ENCODE measurements around the gene SLC31A1.

The SLC31A1 gene

DNA sequence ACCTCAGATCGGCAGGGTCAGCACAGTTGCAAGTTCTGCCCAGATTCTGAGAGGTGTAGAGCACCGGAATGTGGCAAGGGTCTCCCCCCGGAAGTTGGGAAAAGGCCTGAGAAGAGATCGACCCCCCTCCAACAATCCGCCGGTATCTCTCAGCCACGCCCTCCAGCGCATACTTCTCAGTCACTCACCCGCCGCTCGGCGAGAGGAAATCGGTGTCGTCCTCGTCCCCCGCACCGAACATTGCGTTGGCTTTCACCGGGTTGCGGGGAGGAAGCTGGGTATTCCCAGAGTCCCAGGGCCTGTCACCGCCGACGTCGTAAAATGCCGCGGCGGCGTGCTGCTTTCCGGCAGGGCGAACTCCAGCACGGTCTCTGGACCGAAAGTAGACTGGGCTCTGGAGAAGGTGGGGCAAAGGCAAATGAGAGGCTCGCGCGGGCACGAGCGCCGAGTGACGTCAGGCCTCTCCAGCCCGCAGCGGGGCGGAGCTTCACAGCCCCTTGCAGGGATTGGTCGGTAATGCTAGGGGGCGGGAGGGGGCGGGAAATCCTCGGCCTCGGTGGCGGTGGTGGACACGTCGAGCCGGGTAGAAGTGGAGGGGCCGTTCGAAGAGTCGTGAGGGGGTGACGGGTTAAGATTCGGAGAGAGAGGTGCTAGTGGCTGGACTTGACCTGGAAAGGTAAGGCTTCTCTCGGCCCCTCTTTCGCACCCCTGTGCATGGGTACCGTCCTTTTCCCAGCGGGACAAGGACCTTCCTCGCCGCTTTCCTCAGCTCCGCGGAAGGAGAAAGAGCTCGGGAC is at the start of gene SLC31A1, which contains the start of gene FKBP15:
SLC31A1 (plus strand) TSS at position 542 of the 797 bp plus-strand sequence. CDS start 34,605 bp downstream, outside the sequence.
FKBP15 (minus strand) TSS at position 275 of the 797 bp plus-strand sequence; CDS start at position 241, 34 bp downstream.
- peak; percentile 92 for FAIRE-seq

GRCh38 chr9:113173341-113173740 is 48.0 kb upstream of the SLC31A1 start:
- FAIRE-seq, result no peak

DNA sequence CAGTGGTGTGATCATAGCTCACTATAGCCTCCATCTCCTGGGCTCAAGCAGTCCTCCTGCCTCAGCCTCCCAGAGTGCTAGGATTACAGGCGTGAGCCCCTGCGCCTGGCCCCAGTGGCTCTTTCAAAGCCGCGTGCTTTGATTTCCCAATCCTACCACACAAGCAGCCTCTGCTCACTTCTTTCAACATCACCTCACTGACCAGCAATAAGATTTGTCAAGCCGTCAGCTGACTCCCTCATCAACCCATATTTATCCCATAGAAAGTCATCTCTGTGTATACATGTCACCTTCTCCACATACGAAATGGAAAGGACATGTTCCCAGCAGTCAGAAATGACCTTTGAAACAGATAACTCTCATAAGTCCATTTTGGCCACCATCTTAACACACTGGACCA is 44.5 kb upstream of the SLC31A1 start:
- FAIRE-seq, result no peak

- no peak for FAIRE-seq
These were observed 44.1 kb upstream of the SLC31A1 start for GRCh38 chr9:113177251-113177650.

- FAIRE-seq, result no peak
These were observed 43.3 kb upstream of the SLC31A1 start for GRCh38 chr9:113178087-113178486.

- FAIRE-seq, result no peak
These were observed 41.5 kb upstream of the SLC31A1 start for GRCh38 chr9:113179839-113180238.

GRCh38 chr9:113181165-113181564 is 40.2 kb upstream of the SLC31A1 start:
- no peak for FAIRE-seq

- no peak for FAIRE-seq
These were observed 37.3 kb upstream of the SLC31A1 start for GRCh38 chr9:113183956-113184488.

DNA sequence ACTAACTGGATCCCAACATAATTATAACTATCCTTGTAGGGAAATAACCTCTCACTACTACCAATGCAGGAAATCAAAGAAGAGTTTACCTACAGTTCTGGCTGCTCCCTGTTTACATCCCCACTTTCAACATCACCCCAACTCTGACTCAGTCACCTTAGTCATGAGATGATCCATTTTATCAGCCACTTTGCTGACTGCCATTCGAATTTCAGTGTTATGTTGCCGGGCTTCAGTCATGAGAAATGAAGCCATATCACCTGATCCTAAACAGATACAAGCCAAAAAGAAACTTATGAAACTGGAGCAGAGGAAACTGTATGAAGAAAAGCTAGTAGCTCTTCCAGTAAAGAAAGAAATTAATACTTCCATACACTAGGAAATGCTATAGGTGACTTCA is 36.8 kb upstream of the SLC31A1 start:
- FAIRE-seq, result no peak

DNA sequence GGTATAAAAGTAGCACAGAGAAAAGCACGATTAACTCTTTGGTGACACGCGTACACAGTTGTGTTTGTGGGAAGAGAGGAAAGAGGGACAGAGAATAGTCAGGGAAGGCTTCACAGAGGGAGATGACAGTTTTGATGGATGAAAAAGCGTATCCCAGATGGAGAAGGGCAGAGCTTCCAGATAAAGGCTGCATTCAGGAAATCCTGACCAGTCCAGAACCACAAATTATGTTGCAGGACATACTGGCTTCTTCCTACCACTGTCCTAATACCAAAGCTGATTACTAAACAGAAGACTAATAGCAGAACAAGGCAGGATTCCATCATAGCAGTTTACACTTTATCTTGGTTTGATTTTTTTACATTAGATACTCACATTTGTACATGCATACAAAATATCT is 36.1 kb upstream of the SLC31A1 start:
- no peak for FAIRE-seq

- FAIRE-seq, result no peak
These were observed 35.1 kb upstream of the SLC31A1 start for GRCh38 chr9:113186137-113186755.

DNA sequence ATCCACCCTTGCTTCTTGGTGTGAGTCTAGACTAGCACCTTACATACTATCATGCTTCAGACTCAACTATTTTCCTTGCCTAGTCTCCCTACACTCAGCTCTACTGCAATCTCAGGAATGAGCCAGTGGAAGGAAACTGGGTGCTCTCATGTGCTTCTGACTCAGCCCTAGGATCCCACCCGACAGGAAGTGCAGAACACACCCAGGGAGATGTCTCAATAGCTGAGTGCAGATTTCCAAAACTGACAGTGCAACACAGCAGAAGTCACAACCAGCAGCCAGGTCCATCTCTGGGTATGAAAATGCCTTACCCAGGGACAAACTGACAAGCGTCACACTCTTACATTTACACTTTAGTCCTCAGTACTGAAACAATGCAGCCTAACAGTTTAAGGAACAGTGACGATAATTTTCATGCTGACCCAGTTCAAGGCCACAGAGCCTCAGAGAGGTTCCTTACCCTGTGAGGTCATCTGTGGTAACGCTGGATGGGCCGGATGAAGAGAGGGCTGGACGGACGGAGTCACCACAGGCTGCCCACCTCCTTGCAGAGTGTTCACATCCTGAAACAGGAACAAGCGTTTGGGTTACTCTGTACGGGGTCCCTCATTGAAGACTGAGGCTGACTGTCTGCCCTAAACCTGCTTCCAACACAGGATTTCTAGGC is 33.3 kb upstream of the SLC31A1 start:
- FAIRE-seq, result no peak

DNA sequence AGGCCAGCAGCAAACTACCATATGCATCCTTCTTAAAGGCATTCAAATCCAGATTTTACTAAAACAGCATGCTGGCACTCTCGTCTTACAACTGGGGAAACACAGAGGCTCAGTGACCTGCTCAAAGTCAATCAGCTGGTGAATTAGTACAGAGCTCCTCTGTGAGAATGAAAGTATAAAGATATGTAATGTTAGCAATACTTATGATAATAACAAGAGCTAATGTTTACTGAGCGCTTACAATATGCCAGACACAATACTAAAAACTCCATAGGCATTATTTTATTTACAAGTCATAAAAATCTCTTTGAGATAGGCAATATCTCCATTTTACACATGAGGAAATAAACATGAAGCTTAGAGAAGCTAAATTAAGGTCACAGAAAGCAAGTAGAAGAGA is 28.9 kb upstream of the SLC31A1 start:
- FAIRE-seq, result no peak

- FAIRE-seq, result no peak
These were observed 21.5 kb upstream of the SLC31A1 start for GRCh38 chr9:113199683-113200329.

DNA sequence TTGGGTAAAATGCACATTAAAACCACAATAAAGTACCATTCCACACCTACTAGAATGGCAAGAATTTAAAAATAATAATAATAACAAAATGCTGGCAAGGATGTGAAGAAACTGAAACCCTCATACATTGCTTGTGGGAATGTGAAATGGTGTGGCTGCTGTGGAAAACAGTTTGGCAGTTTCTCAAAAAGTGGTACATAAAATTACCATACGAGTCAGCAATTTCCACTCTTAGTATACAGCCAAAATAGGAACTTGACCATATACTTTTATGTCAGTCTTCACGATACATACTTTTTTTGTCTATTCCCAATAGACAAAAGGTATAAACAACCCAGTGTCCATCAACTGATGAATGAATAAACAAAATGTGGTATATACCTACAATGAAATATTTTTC is 15.9 kb upstream of the SLC31A1 start:
- no peak for FAIRE-seq

GRCh38 chr9:113205861-113206260 is 15.5 kb upstream of the SLC31A1 start:
- FAIRE-seq, result no peak

GRCh38 chr9:113210815-113211214 is 10.5 kb upstream of the SLC31A1 start:
- no peak for FAIRE-seq

- FAIRE-seq, result no peak
These were observed 6.2 kb upstream of the SLC31A1 start for GRCh38 chr9:113215132-113215531.

DNA sequence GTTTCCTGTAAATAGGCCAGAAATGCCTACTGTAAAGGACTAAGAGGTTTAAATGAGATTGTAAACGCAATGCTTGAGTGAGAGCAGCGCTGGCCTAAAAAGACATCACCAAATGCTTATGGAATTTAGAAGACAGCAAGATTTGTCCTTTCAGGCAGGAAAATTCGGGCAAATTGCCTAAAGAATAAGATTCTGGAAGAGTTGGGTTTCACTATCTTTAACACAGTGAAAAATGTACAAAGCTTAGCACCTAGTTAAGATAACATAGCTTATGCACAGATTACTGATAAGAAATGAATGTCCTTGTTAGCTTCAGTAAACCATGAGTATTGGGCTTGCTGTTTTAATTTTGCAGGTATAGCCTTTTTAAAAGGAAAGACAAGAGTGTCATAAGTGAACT is 4.9 kb upstream of the SLC31A1 start:
- FAIRE-seq, result no peak

DNA sequence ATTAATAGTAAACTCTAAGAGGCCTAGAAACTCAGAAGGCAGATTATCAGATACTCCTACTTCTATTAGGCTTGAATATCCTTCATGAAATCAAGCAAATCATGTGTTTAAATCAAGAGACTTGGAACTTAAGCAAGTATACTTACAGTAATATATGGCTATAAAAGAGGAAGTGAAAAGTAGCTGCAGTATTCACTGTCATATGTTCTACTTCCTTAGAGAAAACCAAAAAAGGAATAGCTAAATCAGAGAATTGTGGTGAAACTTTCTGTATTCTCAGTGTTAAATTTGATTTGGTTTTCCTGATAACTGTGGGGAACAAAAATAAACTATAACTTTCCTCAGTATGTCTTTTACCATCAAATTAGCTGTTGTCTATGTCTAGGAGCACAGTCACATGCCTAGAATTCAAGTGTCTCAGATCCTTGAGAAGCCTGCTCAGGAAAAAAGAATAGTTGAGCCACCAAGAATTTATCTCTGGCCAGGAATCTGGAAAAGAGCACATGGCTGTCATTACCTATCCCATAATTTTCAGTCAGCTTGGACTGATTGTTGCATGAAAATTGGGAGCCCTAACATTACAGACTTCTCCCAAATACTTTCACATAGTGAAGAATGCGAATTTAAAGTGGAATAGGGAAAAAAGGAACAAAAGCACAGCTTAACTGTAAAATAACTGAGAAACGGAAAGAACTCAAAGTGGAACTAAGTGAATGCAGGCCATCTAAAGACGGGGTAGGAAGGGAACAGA is 2.0 kb upstream of the SLC31A1 start:
- FAIRE-seq, result no peak

- FAIRE-seq, result no peak
These were observed 1.4 kb upstream of the SLC31A1 start for GRCh38 chr9:113219969-113220368.

DNA sequence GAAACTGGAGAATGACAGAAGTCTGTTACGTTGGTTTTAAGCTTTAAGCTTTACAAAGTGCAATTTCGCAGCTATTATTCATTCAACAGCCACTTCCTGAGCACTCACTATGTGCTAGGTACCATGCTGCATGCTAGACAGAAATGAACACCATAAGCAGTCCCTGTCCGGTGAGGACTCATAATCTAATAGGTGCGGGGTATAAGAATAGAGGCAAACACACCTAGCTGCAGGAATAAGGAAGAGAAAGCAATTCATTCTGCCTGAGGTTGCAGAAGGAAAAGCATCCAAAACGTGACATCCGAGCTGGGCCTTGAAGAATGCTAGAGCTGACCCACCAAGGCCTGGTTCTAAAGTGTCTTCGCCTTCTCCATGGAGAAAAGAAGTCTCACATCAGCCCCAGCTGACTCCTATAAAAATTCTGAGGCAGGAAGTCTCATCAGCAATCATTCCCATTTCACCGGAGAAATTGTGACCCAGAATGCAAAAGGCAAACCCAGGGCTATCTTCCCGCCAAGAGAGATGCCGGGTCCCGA is 809 bp upstream of the SLC31A1 start:
- no peak for FAIRE-seq
